T-helper 1 cell (primary cell): ENCODE results near the gene RPS19BP1.

Experiments used
- DNase-seq, 5 donors: peaks; one replicate each; pipeline ENCODE4 v3.0.0-alpha.2; 2012 to 2020

RPS19BP1 gene

DNA sequence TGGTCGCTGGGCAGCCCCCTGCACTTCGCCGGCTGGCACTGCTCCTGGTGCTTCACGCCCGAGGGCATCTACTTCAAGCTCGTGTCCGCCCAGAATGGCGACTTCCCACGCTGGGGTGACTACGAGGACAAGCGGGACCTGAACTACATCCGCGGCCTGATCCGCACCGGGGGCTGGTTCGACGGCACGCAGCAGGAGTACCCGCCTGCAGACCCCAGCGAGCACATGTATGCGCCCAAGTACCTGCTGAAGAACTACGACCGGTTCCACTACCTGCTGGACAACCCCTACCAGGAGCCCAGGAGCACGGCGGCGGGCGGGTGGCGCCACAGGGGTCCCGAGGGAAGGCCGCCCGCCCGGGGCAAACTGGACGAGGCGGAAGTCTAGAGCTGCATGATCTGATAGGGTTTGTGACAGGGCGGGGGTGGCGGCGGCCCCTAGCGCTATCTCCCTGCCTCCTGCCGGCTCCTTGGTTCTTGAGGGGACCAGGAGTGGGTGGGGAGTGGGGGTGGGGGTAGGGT, 43.9 kb downstream of the RPS19BP1 start:
- no peak for DNase-seq

DNA sequence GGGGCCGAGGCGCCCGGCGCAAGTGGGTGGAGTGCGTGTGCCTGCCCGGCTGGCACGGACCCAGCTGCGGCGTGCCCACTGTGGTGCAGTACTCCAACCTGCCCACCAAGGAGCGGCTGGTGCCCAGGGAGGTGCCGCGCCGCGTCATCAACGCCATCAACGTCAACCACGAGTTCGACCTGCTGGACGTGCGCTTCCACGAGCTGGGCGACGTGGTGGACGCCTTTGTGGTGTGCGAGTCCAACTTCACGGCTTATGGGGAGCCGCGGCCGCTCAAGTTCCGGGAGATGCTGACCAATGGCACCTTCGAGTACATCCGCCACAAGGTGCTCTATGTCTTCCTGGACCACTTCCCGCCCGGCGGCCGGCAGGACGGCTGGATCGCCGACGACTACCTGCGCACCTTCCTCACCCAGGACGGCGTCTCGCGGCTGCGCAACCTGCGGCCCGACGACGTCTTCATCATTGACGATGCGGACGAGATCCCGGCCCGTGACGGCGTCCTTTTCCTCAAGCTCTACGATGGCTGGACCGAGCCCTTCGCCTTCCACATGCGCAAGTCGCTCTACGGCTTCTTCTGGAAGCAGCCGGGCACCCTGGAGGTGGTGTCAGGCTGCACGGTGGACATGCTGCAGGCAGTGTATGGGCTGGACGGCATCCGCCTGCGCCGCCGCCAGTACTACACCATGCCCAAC, 44.6 kb downstream of the RPS19BP1 start:
- DNase-seq, result no peak

DNA sequence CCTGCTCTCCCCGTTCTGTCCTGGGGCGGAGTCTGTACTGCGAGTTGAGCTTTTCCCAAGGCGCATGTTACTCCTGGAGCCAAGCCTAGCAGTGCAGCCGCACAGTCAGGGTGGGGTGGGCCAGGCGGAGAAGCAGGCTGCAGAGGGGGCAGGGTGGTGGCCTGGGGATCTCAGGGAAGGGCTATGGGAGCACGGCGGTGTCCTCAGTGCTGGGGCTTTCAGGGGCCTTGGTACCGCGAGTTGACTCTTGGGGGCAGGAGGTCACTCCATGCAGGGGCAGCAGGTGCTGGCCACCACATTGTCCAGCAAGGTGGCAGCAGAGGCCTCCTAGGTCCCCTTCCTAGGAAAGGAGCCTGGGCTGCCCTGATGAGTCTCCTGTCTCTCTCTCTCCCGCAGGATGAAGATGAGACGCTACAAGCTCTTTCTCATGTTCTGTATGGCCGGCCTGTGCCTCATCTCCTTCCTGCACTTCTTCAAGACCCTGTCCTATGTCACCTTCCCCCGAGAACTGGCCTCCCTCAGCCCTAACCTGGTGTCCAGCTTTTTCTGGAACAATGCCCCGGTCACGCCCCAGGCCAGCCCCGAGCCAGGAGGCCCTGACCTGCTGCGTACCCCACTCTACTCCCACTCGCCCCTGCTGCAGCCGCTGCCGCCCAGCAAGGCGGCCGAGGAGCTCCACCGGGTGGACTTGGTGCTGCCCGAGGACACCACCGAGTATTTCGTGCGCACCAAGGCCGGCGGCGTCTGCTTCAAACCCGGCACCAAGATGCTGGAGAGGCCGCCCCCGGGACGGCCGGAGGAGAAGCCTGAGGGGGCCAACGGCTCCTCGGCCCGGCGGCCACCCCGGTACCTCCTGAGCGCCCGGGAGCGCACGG, 45.4 kb downstream of the RPS19BP1 start:
- DNase-seq, result no peak

DNA sequence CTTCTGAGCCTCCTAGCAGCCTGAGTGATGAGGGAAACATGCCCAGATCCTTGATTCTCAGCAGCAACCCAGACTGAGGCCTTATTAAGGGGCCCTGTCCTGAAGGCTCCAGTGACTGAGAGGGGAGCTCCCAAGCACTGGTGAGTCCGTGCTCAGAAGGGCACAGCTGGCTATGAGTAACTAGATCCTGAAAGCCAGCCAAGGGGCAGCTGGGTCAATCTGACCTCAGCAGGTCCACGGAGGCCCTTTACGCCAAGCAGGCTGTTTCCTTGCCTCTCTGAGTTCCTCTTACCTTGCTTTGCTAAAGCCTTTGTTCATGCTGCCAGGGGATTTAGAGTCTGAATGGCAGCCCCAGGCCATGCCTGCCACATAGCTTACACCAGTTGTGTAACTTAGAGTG, 49.8 kb downstream of the RPS19BP1 start:
- no peak for DNase-seq

DNA sequence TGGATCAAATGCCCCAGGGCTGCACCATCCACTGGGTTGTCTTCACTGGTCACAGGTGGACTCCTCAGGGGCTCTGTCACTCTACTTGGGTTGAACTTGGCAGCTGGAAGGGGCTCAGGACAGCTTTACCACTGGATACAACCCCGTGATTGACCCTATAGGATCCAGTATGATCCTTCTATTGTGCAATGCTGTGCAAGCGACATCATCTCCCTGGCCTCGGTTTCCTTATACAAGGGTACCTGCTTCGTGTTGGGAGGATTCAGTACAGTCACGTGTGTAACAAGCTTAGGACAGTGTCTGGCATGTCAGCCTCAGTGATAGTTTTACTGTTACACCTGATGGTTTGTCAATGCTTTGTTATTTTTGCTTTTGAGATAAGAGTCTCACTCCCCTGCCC, 51.0 kb downstream of the RPS19BP1 start:
- DNase-seq, result no peak

DNA sequence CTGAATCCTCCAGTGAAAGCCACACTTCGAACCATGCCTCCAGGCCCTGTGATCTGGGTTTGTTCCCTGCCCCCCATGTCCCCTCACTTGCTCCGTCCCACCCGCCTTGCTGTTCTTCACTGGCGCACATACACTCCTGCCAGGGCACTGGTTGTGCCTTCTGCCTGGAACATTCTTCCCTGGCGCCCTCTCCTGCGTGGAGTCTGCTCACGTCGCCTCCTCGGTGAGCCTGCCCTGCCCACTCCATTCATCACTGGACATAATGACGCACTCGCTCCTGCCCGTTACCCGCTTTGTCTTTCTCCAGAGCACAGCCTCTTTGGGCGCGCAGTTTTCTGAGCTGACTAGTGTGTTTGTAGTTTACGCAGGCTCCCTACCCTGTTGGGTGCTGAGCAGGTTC, 51.5 kb downstream of the RPS19BP1 start:
- no peak for DNase-seq

DNA sequence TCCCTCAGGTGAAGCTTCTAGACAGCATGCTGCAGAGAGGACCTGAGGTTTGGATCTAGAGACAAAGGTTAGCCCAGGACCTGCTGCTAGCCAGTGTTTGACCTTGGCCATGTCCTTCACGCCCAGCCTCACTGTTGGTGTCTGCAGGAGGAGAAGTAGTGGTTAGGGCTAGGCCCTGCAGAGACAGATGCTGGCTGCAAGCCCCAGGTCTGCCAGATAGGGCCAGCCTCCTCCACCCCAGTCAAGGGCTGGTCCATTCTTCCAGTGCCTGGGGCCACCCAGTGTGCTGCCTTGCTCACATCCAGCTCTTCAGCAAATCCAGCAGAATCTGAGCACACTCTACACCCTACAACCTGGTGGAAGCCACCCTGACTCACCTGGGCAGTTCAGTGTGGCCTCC, 52.0 kb downstream of the RPS19BP1 start:
- no peak for DNase-seq

DNA sequence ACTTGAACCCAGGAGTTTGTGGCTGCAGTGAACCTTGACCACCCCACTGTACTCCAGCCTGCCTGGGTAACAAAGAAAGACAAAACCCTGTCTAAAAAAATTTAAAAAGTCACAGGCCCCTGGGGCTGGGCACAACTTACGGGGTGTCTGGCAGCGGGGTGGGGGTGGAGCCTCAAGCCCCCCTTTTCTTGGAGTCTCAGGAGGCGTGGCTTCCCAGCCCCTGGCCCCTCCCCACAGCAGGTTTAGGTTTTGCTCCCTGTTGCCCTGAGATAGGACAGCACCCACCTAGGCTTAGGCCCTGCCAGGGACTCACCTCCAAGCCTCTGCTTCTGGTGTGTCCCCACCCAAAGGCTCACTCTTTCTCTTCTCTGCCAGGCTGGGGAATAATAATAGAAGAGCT, 53.3 kb downstream of the RPS19BP1 start:
- DNase-seq, result no peak
